G401.6 (cell line): ENCODE results near the gene AMIGO3.

Experiments
- FAIRE-seq: peaks from 2 replicates; lab custom pipeline; 2012; peaks lifted over from hg19 to GRCh38; lab: Jason Lieb, UNC

AMIGO3 gene

DNA sequence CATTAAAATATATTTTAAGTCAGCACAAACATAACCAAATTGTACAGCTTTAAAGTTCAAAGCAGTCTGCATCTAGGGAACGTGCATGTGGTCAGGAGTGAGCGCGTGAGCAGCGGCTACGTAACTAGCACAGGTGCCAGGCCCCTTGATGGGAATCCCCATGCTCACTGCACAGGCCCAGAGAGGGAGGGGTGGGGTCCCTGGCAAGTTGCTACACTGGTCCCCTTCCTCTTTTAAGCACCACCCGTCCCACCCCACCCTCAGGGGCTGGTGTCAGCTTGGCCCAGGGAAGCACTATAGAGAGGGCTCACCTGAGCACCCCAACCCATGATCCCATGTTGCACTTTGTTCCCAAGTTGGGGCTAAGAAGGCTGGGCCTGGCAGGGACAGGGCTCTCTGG is 5.1 kb upstream of the AMIGO3 start:
- FAIRE-seq = no peak

DNA sequence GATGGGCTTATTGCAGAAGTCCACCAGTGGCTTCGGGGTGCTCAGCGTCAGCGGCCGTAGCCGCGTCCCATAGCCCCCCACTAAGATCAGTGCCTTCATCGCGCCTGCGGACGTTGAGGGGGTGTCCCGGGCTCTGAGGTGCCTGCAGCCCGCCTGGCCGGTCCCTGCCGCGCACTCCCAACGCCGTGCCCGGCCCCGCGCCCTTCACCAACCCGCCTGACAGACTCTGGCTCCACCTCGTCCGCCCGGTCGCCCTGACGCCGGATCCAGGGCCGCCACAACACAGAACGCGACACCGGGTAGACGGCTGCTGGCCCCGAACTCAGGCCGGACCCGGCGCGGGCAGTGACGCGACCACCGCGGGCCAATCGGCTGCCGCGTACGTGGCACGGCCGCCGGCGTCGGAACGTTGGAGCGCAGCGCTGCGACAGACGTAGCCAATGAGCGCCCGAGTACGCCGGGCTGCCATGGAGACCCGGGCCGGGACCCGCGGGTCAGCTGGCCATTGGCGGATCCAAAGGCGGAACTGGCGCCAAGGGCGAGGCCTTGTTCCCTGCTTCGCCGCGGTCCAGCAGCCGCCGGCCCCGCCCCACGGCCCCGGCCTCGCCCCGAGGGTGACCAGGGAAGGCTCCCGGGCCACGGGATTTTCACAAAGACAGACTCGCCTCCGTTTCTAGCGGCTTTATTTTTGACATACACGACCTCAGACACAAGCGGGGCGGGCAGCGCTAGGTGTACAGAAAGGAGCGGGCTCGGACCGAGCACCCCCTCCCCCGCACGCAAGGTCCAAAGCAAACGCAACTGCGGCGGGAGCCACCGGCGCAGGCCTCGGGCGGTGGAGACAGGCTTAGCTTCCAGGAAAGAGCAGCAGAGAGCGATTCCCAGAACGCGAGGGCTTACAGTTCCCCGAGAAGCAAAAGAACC is 4.4 kb upstream of the AMIGO3 start, which contains the start of gene GMPPB:
Gene GMPPB, minus strand, starts transcription at position 324 of the 924 bp plus-strand sequence. Its CDS starts 225 bp downstream, at position 99.
- FAIRE-seq = peak; percentile 88

GRCh38 chr3:49723296-49723627 is 3.8 kb upstream of the AMIGO3 start:
- no peak for FAIRE-seq

- FAIRE-seq = no peak
Measured at GRCh38 chr3:49722896-49723295, 3.4 kb upstream of the AMIGO3 start.

DNA sequence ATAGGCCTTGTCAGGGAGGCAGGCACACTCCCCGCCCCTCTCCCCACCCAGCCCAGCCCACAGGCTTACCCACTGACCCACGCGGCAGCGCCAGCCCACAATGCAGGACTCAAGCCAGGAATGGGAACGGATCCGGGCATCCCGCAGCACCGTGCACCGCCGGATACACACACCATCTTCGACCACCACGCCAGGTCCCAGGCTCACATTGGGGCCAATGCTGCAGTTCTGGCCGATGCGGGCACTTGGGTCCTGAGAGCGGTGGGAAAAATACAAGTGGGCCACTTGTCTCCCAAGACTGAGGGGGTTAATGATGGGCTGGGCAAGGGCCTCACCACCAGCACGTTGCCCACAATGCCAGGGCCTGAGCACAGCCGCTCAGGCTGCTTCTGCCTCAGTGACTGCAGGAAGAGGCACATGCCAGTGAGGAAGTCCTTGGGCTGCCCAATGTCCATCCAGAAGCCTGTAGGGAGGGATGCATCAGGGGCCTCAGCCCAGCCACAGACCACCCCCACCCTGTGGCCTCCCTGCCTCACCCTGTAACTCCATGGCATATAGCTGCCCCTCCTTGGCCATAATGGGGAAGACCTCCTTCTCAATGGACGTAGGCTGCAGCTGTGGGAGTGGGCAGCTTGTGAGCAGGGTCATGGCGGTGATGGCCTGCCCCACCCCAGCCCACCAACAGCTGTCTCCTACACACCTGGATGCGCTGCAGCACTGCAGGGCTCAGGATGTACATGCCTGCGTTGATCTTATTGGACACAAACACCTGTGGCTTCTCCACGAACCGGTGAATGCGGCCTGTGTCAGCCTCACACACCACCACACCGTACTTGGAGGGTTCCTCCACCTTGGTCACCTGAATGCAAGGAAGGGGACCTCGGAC is 2.7 kb upstream of the AMIGO3 start:
- no peak for FAIRE-seq

GRCh38 chr3:49721596-49721895 is 2.1 kb upstream of the AMIGO3 start:
- FAIRE-seq = no peak

DNA sequence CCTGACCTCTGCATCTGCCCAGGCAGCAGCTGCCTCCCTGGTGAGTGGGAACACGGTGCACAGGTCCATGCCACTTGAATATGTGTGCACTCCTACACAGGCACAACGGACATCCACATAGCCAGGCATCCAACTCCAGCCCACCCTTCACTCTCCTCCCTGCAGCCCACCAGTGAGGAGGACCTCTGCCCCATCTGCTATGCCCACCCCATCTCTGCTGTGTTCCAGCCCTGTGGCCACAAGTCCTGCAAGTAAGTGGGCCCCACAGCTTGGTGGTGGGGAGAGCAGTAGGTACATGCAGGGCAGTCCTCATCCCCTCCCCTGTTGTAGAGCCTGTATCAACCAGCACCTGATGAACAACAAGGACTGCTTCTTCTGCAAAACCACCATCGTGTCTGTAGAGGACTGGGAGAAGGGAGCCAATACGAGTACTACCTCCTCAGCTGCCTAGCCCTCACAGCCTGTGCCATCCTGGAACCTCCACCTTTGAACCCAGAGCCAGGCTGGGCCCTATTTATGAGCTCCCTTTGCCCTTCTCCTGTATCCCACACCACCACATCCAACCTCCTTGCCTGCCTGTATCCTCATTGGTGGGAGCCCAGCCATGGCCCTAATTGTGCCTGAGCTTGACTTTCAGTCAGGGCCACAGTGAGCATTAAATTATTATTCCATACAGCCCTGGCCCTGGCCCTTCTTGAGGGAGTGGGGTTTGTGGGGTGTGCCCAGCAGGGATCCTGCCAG is 1.5 kb upstream of the AMIGO3 start:
- no peak for FAIRE-seq

- no peak for FAIRE-seq
Measured at GRCh38 chr3:49718858-49719213, 648 bp downstream of the AMIGO3 start.

DNA sequence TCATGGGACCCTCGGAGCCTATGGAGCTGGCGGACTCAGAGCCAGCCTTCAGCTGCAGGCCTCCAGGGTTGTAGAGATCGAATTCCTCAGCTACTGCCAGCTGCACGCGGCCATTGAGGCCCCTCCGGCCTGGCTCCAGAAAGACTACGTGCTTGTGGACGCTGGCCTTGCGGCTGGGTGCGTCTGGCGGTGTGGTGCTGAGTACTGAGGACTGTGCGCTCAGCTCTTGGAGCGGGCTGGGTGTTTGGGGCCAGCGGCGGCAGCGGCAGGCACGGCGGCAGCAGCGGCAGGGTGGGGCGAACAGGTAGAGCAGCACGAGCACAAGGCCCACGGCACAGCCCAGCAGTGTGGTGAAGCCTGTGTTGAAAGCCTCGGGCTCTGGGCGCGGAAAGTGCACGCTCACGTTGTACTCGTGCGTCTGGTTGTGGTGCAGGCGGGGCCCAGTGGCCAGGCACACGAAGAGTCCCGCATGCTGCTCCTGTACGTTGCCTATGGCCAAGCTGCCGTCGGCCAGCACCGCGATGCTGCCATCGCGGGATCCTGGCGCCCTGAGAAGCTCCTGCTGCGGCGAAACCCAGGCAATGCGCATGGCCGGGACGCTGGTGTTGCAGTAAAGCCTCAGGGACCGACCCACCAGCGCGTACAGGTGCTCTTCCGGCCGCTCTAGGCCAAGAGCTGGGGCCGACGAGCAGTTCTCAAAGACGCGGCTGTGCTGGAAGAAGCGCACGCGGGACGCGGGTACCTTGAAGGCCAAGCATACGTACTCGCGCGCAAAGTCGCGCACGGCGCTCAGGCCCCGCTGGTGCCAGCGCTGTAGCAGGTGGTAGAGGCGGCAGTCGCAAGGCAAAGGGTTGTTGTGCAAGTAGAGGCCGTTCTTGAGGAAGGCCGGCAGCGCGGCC is 1.3 kb downstream of the AMIGO3 start:
- no peak for FAIRE-seq

DNA sequence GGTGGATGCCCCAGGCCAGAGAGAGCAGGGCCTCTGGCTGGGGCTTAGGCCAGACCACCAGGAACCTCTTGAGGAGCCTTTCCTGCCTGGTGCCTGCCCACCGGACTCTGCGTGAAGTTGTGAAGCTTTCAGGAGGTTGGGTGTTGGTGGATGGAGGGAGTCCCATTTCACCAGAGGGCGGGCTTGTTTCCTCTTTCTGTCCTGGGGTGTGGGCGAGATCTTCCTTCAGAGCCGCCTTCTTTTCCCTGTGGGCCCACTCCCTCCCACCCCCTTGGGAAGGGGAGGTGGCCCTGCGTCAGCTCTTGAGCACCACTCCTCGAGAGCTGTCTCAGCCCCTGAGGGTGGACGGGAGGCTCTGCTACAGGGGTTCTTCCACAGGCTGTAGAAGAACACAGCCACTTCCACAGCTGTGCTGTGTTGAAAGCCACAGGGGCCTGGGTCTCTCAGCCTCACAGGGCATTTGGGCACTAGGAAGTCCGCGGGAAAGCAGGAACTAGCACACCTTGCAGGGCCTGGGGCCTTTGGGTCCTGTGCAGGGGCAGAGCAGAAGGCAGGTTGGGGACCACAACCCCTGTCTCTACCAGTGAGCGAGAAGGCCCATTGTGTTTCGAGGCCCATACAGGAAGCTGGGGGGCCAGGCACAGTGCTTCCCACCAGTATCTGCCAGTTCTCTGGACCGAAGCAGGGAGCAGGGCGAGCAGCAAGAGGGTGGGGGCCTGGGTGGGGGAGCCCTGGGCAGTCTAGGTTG is 2.1 kb downstream of the AMIGO3 start:
- no peak for FAIRE-seq

- no peak for FAIRE-seq
Measured at GRCh38 chr3:49716691-49717210, 2.7 kb downstream of the AMIGO3 start.

DNA sequence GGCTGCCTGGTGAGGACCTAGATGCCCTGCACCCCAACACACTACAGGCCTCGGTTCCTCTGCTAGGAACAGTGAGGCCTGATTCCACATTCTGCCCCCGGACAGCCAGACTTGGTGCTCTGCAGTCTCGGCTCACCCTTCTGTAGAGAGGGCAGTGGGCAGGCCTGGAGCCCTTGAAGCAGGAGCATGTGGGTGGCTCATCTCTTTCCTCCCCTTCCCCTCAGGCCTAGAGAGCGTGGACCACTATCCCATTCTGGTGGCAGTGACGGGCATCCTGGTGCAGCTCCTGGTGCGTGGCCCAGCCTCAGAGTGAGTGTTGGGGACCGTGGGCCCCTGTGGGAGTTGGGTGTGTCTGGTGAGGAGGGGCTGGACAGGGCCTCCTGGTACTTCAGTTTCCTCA is 3.3 kb downstream of the AMIGO3 start:
- no peak for FAIRE-seq

GRCh38 chr3:49715611-49716121 is 3.8 kb downstream of the AMIGO3 start:
- FAIRE-seq = no peak

DNA sequence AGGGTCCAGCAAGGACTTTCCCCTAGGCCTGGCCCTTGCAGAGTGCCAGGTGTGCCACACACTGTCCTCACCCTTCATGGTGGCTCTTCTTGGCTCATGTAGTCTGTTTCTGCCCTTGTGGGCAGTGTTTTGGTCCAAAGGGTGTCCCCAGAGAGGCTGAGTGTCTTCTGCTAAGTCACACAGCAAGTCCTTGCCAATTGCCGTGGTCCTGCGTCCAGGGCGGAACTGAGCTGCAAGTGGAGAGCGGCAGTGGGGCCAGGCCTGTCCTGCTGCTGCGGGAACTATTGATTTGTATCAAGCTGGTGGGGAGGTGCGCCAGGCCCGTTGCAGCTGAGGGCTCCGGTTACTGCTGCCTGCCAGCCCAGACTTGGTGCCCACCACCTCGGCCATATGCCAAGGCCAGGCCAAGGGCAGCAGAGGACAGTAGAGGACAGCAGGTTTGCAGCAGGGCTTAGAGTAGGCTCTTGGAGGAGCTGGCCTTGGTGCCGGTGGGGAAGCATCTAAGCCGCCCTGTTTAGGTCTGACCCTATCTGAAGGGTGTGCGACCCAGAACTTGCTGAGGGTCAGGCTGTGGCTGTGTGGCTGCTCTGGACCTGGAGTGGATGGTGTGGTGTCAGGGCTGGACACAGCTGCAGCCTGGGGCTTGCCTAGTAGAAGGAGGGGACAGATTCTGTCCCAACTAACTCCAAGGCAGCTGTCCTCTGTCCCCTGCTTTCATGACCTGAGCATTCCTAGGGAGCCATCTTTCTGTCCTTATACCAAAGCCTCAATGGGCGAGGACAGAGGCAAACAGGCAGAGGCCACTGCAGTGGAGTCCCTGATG is 4.5 kb downstream of the AMIGO3 start:
- FAIRE-seq = no peak

DNA sequence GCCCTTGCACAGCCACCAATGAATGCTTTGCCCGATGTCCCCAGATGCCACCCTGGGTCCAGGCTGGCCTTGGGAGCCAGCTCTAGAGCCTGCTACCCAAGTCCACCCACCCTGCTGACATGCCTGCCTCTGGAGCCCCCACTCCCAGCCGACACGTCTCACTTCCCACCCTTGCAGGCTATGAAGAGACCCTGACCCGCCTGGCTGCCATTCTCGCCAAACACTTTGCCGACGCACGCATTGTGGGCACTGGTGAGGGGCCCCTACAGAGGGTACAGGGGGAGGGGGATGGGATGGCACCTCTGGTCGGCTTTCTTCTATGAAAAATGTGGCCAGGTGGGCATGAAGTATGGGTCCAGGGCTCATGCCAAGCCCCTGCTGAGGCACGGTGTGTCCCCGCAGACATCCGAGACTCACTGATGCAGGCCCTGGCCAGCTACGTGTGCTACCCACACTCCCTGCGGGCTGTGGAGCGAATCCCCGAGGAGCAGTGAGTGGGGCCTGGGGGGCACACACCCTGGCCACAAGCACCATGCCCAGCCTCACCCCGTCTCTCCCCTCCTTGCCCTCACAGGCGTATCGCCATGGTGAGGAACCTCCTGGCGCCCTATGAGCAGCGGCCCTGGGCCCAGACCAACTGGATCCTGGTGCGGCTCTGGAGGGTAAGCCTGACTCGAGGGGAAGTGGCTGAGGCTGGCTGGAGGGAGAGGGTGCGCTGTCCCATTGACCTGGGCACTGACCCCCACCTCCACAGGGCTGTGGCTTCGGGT is 6.0 kb downstream of the AMIGO3 start:
- no peak for FAIRE-seq

GRCh38 chr3:49712631-49713317 is 6.7 kb downstream of the AMIGO3 start:
- FAIRE-seq = no peak

DNA sequence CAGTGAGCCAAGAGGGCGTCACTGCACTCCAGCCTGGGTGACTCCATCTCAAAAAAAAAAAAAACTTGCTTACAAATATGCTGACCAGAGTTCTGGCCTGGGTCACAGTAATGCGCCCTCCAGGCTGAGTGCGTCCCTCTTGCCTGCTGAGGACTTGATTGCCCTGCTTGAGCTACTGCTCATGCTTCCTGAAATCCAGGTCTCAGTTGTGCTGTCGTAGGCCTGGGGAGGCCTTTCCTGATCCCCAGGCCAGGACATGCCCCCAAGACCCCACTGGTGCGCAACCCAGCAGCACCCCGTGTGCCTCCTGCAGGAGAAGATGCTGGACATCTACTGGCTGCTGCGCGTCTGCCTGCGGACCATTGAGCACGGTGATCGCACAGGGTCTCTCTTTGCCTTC is 7.3 kb downstream of the AMIGO3 start:
- FAIRE-seq = no peak

DNA sequence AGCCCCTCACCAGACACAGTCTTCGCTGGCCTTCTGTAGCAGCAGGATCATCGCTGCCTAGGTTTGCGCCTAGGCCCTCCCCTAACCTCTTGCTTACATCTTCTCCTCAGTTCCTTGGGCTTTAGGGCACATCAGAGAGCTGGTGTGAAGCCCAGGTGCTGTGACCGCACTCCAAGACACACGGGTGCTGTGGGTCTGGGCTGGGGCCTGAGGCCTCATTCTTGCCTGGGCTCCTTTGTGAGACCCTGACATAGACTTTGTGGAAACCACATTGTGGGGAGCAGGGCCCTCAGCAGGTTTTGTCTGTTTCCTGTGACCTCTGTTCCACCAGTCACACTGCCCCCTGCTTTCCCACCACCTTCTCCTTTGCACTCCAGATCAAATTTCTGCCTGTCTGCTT is 8.0 kb downstream of the AMIGO3 start:
- no peak for FAIRE-seq
